NB4 (cell line): ENCODE data around the gene PRC1.

ENCODE experiments used
- MYC ChIP-seq: IDR thresholded peaks from 2 replicates; pipeline ENCODE4 v1.6.1; 2011; ENCODE audit warnings: low read depth, low read length
- POLR2A ChIP-seq: IDR thresholded peaks from 2 replicates; pipeline ENCODE4 v1.6.1; 2011; ENCODE audit warnings: mild to moderate bottlenecking; ENCODE audit not compliant: insufficient read length; ENCODE audit errors: extremely low read depth
- TF ChIP-seq, protein P1 (sequence below): IDR thresholded peaks from one replicate; pipeline ENCODE4 v1.5.1; 2012; ENCODE audit warnings: low read depth, low read length
- TF ChIP-seq, protein P2 (sequence below): IDR thresholded peaks from 2 replicates; pipeline ENCODE4 v1.6.1; 2011; ENCODE audit warnings: low read depth, low read length

DNA sequence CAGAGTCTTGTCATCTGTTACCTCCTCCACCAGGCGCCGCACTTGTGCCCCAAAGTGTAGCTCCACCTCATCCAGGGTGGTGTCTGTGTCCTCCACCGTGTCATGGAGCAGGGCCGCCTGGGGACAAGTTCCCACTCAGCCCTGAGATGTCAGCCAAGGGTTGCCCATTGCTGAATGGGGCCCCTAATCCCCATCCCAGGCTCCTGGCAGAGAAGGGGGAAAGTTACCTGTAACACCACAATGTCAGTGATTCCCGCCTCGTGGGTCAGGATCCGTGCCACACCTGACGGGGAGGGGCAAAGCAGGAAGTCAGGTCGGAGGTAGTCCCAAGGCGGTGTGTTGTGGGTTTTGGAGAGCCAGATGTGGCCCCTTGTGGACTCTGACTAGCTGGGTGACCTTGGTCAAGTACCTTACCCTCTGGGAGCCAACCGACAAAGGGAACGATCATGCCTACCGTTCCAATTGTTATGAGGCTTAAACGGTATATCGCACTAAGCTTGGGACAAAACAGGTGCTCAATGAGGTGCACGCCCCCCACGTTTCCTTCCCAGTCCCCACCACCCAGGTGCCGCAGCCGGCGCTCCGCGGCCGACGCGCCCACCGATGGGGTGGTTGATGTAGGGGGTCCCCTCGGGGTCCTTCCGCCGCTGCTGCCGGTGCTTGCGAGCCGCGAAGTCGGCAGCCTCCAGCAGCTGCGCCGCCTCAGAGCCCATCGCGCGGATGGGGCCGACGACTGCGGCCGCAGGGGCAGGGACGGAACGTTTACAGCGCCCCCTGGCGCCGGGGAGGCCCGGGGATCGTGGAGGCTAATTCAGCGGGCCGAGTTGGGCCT, 62.3 kb downstream of the PRC1 start, which contains the start of gene HDDC3:
- TF ChIP-seq, protein P1, sequence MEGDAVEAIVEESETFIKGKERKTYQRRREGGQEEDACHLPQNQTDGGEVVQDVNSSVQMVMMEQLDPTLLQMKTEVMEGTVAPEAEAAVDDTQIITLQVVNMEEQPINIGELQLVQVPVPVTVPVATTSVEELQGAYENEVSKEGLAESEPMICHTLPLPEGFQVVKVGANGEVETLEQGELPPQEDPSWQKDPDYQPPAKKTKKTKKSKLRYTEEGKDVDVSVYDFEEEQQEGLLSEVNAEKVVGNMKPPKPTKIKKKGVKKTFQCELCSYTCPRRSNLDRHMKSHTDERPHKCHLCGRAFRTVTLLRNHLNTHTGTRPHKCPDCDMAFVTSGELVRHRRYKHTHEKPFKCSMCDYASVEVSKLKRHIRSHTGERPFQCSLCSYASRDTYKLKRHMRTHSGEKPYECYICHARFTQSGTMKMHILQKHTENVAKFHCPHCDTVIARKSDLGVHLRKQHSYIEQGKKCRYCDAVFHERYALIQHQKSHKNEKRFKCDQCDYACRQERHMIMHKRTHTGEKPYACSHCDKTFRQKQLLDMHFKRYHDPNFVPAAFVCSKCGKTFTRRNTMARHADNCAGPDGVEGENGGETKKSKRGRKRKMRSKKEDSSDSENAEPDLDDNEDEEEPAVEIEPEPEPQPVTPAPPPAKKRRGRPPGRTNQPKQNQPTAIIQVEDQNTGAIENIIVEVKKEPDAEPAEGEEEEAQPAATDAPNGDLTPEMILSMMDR: peak; percentile 92
- peak; percentile 87 for TF ChIP-seq MYC
- TF ChIP-seq POLR2A: peak; percentile 92
- TF ChIP-seq, protein P2, sequence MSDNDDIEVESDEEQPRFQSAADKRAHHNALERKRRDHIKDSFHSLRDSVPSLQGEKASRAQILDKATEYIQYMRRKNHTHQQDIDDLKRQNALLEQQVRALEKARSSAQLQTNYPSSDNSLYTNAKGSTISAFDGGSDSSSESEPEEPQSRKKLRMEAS: peak; percentile 75
